H1 (cell line): ENCODE data around the gene IKZF3. TPM values are rescaled to one million over a fixed set of nuclear protein-coding genes. Genes with fewer than 3 reads are reported as not detected.

Source experiments
- CTCF ChIA-PET: fragments of 300-600 bp; sonication (Branson Sonifier 250); formaldehyde crosslinking; loops from one replicate; lab custom pipeline; 2021; ENCODE audit not compliant: partially characterized antibody; lab: Charles Lee
- POLR2A ChIA-PET: fragments of 300-600 bp; sonication (Branson Sonifier 250); formaldehyde crosslinking; loops from one replicate; lab custom pipeline; 2021; ENCODE audit warnings: inconsistent platforms; ENCODE audit not compliant: partially characterized antibody; lab: Charles Lee
- DNase-seq, 2 experiments: peaks; one replicate each; pipeline versions ENCODE4 v3.0.0 to v3.0.0-alpha.2; 2010 to 2022; ENCODE audit warnings: low spot score in 2 of 2, low read depth in 1 of 2, mixed read lengths in 1 of 2
- FAIRE-seq: peaks from 2 replicates; lab custom pipeline; 2011; peaks lifted over from hg19 to GRCh38; lab: Jason Lieb, UNC
- H2AFZ ChIP-seq: 2 replicates; pipeline ENCODE4 v1.8.1; 2012; ENCODE audit warnings: low read length, inconsistent platforms
- H2AK5ac ChIP-seq: 2 replicates; pipeline ENCODE4 v1.6.1; 2013; ENCODE audit warnings: low read depth, low read length
- H2BK120ac ChIP-seq: replicated peaks from 2 replicates; pipeline ENCODE3; 2013; ENCODE audit warnings: low read depth, low read length, inconsistent platforms
- H2BK12ac ChIP-seq: 2 replicates; pipeline ENCODE4 v1.6.1; 2013; ENCODE audit warnings: low read depth, low read length
- H2BK15ac ChIP-seq: 2 replicates; pipeline ENCODE4 v1.6.1; 2013; ENCODE audit warnings: low read length
- H2BK20ac ChIP-seq: 2 replicates; pipeline ENCODE4 v1.6.1; 2013; ENCODE audit warnings: low read length
- H2BK5ac ChIP-seq: 2 replicates; pipeline ENCODE4 v1.6.1; 2013; ENCODE audit warnings: low read depth, low read length
- H3K14ac ChIP-seq: 2 replicates; pipeline ENCODE4 v1.6.1; 2013; ENCODE audit warnings: inconsistent platforms; ENCODE audit not compliant: insufficient read length
- H3K18ac ChIP-seq: 2 replicates; pipeline ENCODE4 v1.6.1; 2013; ENCODE audit warnings: low read length; ENCODE audit errors: extremely low read depth
- H3K23ac ChIP-seq: 2 replicates; pipeline ENCODE4 v1.6.1; 2013; ENCODE audit warnings: inconsistent platforms; ENCODE audit not compliant: insufficient read length
- H3K23me2 ChIP-seq: 2 replicates; pipeline ENCODE4 v1.6.1; 2013; ENCODE audit warnings: low read depth, low read length
- H3K27ac ChIP-seq: 2 replicates; pipeline ENCODE4 v1.6.1; 2011; ENCODE audit warnings: low read depth, low read length, inconsistent platforms
- H3K27me3 ChIP-seq, 4 experiments: replicated peaks in 1 of 4; 1 replicate in 1 of 4; 2 replicates in 3 of 4; pipeline versions ENCODE4 v1.6.1 to v1.8.1; 2011 to 2013; ENCODE audit warnings: low read length in 3 of 4, mild to moderate bottlenecking in 3 of 4, inconsistent platforms in 2 of 4, mixed read lengths in 2 of 4, moderate library complexity in 1 of 4; ENCODE audit not compliant: control insufficient read depth in 3 of 4, insufficient read depth in 3 of 4; ENCODE audit errors: extremely low read depth in 1 of 4
- H3K36me3 ChIP-seq, 4 experiments: 2 replicates each; pipeline versions ENCODE4 v1.6.1 to v1.8.1; 2011 to 2013; ENCODE audit warnings: mild to moderate bottlenecking in 4 of 4, low read length in 3 of 4, moderate library complexity in 2 of 4, control low read depth in 1 of 4, inconsistent platforms in 1 of 4; ENCODE audit not compliant: insufficient read depth in 4 of 4, control insufficient read depth in 2 of 4
- H3K4ac ChIP-seq: replicated peaks from 2 replicates; pipeline ENCODE3; 2013; ENCODE audit warnings: low read length, low read depth, mixed read lengths, inconsistent platforms; ENCODE audit not compliant: insufficient read length
- H3K4me1 ChIP-seq, 4 experiments: replicated peaks in 1 of 4; 1 replicate in 1 of 4; 2 replicates in 3 of 4; pipeline versions ENCODE4 v1.6.1 to v1.8.1; 2011 to 2013; ENCODE audit warnings: low read length in 3 of 4, inconsistent platforms in 2 of 4, mixed read lengths in 1 of 4; ENCODE audit not compliant: insufficient read depth in 4 of 4, control insufficient read depth in 3 of 4
- H3K4me2 ChIP-seq, 2 experiments: 2 replicates each; pipeline versions ENCODE4 v1.6.1 to v1.8.1; 2011 to 2013; ENCODE audit warnings: low read depth in 2 of 2, low read length in 2 of 2, control low read depth in 1 of 2, inconsistent platforms in 1 of 2, mild to moderate bottlenecking in 1 of 2; ENCODE audit not compliant: insufficient read depth in 1 of 2
- H3K4me3 ChIP-seq, 4 experiments: fragments of 200-600, 300-600 bp in 1 of 4; sonication (generic), shearing (Covaris generic), sonication (Bioruptor Twin) in 1 of 4; 2 replicates each; pipeline versions ENCODE4 v1.5.1 to v1.8.1; 2011 to 2016; ENCODE audit warnings: low read length in 4 of 4, low read depth in 3 of 4, control low read depth in 2 of 4, inconsistent platforms in 2 of 4, mild to moderate bottlenecking in 2 of 4, mixed read lengths in 1 of 4, moderate library complexity in 1 of 4; ENCODE audit not compliant: insufficient read depth in 2 of 4; ENCODE audit errors: extremely low read depth in 1 of 4
- H3K56ac ChIP-seq: replicated peaks from 2 replicates; pipeline ENCODE3; 2013; ENCODE audit warnings: low read depth, mild to moderate bottlenecking, mixed read lengths, low read length, inconsistent platforms; ENCODE audit not compliant: insufficient read length
- H3K79me1 ChIP-seq: 2 replicates; pipeline ENCODE4 v1.6.1; 2013; ENCODE audit warnings: low read depth, low read length, control low read depth
- H3K79me2 ChIP-seq, 2 experiments: 2 replicates each; pipeline versions ENCODE4 v1.6.1 to v1.8.1; 2012 to 2013; ENCODE audit warnings: low read length in 2 of 2, mild to moderate bottlenecking in 2 of 2, inconsistent platforms in 1 of 2; ENCODE audit not compliant: insufficient read depth in 2 of 2, control insufficient read depth in 1 of 2
- H3K9ac ChIP-seq, 4 experiments: replicated peaks in 1 of 4; 1 replicate in 1 of 4; 2 replicates in 3 of 4; pipeline versions ENCODE4 v1.6.1 to v1.8.1; 2011 to 2013; ENCODE audit warnings: low read depth in 3 of 4, low read length in 3 of 4, control low read depth in 2 of 4, mild to moderate bottlenecking in 2 of 4, moderate library complexity in 2 of 4, inconsistent platforms in 1 of 4; ENCODE audit errors: extremely low read depth in 1 of 4
- H3K9me3 ChIP-seq, 2 experiments: 2 replicates each; pipeline versions ENCODE4 v1.6.1 to v1.8.1; 2012 to 2013; ENCODE audit warnings: mild to moderate bottlenecking in 2 of 2, moderate library complexity in 2 of 2, control low read depth in 1 of 2, inconsistent platforms in 1 of 2, low read depth in 1 of 2, low read length in 1 of 2, mixed read lengths in 1 of 2; ENCODE audit not compliant: insufficient read depth in 2 of 2
- H4K20me1 ChIP-seq, 2 experiments: replicated peaks in 1 of 2; 2 replicates each; pipeline versions ENCODE3 to v1.8.1; 2011 to 2013; ENCODE audit warnings: inconsistent platforms in 2 of 2, low read length in 2 of 2, mild to moderate bottlenecking in 1 of 2; ENCODE audit not compliant: insufficient read depth in 2 of 2, control insufficient read depth in 1 of 2
- H4K5ac ChIP-seq: 2 replicates; pipeline ENCODE4 v1.6.1; 2013; ENCODE audit warnings: low read length, low read depth, mixed read lengths, inconsistent platforms; ENCODE audit not compliant: insufficient read length
- H4K8ac ChIP-seq: 2 replicates; pipeline ENCODE4 v1.8.0; 2013; ENCODE audit warnings: mild to moderate bottlenecking, moderate library complexity, low read length, inconsistent platforms; ENCODE audit not compliant: insufficient read depth; ENCODE audit errors: extremely low read depth
- H4K91ac ChIP-seq: replicated peaks from 2 replicates; pipeline ENCODE3; 2013; ENCODE audit warnings: low read length, mixed read lengths, inconsistent platforms; ENCODE audit not compliant: insufficient read length
- CBX8 ChIP-seq: fragments of 300-800, 300-1000 bp; sonication (generic); IDR thresholded peaks from 2 replicates; pipeline ENCODE4 v1.7.1; 2016; ENCODE audit warnings: low read depth, low read length, borderline replicate concordance
- CREB1 ChIP-seq: IDR thresholded peaks from 2 replicates; pipeline ENCODE4 v1.6.1; 2012; ENCODE audit warnings: inconsistent platforms
- GABPA ChIP-seq: IDR thresholded peaks from 2 replicates; pipeline ENCODE4 v1.6.1; 2011; ENCODE audit warnings: mild to moderate bottlenecking, low read length, moderate library complexity, borderline replicate concordance; ENCODE audit not compliant: insufficient read depth
- KDM1A ChIP-seq: fragments of 200-600, 300-600 bp; sonication (generic); IDR thresholded peaks from 2 replicates; pipeline ENCODE4 v1.7.1; 2016; ENCODE audit warnings: mild to moderate bottlenecking, low read length, borderline replicate concordance
- NRF1 ChIP-seq: IDR thresholded peaks from 2 replicates; pipeline ENCODE4 v1.6.1; 2011; ENCODE audit warnings: mild to moderate bottlenecking, low read depth, low read length, improper control_type of control experiment
- PHF8 ChIP-seq: fragments of 200-600 bp; sonication (generic); conservative IDR thresholded peaks from 2 replicates; pipeline ENCODE4 v1.7.1; 2012; ENCODE audit warnings: low read depth, mild to moderate bottlenecking, inconsistent platforms, low read length, moderate library complexity
- SIX5 ChIP-seq: IDR thresholded peaks from 2 replicates; pipeline ENCODE4 v1.6.1; 2011; ENCODE audit warnings: mild to moderate bottlenecking, low read depth, low read length
- SUZ12 ChIP-seq: fragments of 200-600 bp; sonication (generic); IDR thresholded peaks from 2 replicates; pipeline ENCODE4 v1.6.1; 2012; ENCODE audit warnings: mild to moderate bottlenecking, inconsistent platforms, low read length, moderate library complexity, mixed read lengths
- TAF7 ChIP-seq: optimal IDR thresholded peaks from 2 replicates; pipeline ENCODE3; 2011; ENCODE audit warnings: low read depth, mild to moderate bottlenecking, inconsistent platforms, low read length, moderate library complexity, borderline replicate concordance
- TEAD4 ChIP-seq: IDR thresholded peaks from 2 replicates; pipeline ENCODE4 v1.6.1; 2012; ENCODE audit warnings: low read depth, low read length, inconsistent platforms, mixed read lengths
- YY1 ChIP-seq: IDR thresholded peaks from 2 replicates; pipeline ENCODE4 v1.6.1; 2011; ENCODE audit warnings: low read depth, mild to moderate bottlenecking, low read length
- WGBS, 2 experiments: shearing (Covaris generic) in 1 of 2; methylation state at CpG; one replicate each; pipeline versions ENCODE4 v1.1.6 to v1.1.7; 2013 to 2015; ENCODE audit warnings: low lambda C conversion rate in 2 of 2, mixed read lengths in 2 of 2, inconsistent platforms in 1 of 2, low coverage in 1 of 2, missing lambda C conversion rate in 1 of 2; ENCODE audit not compliant: insufficient replicate concordance in 2 of 2, insufficient coverage in 1 of 2, insufficient read length in 1 of 2; ENCODE audit errors: extremely low coverage in 1 of 2, missing lambda C conversion rate in 1 of 2; 5-methylcytosine and 5-hydroxymethylcytosine counted together
- polyA plus RNA-seq, 7 experiments: library from polyadenylated mRNA; depleted of rRNA in 3 of 7; stranded (reverse) in 5 of 7; unstranded in 2 of 7; fragments of >200 nt in 5 of 7; fragments of 200-250 nt in 2 of 7; gene quantifications; 1 replicate in 5 of 7; 2 replicates in 1 of 7; 4 replicates in 1 of 7; pipeline versions ENCODE4 v1.2.1 to v1.2.3, GENCODE V29; 2011 to 2013; ENCODE audit warnings: missing spikeins in 2 of 7, mixed read lengths in 2 of 7
- total RNA-seq: library from RNA; stranded (reverse); fragmentation: NEBNext Ultra II Directional; extraction: Animal tissue kit (Norgen Biotek cat#: 25700); gene quantifications from 2 replicates; pipeline ENCODE4 v1.2.1, GENCODE V29; 2021
- TF ChIP-seq, protein P1 (sequence below), 3 experiments: IDR thresholded peaks; 1 replicate in 2 of 3; 2 replicates in 1 of 3; pipeline versions ENCODE4 v1.5.1 to v1.6.1; 2011; ENCODE audit warnings: low read length in 3 of 3, mild to moderate bottlenecking in 3 of 3, inconsistent platforms in 2 of 3, low read depth in 1 of 3, moderate library complexity in 1 of 3; ENCODE audit not compliant: insufficient read depth in 1 of 3; ENCODE audit errors: control extremely low read depth in 1 of 3

The IKZF3 gene
- total and polyA plus RNA-seq, 2 of the 8 experiments (the other 6 are each of a cell fraction or from before 2014, with no cell fraction given): 0.23 to 0.56 TPM

DNA sequence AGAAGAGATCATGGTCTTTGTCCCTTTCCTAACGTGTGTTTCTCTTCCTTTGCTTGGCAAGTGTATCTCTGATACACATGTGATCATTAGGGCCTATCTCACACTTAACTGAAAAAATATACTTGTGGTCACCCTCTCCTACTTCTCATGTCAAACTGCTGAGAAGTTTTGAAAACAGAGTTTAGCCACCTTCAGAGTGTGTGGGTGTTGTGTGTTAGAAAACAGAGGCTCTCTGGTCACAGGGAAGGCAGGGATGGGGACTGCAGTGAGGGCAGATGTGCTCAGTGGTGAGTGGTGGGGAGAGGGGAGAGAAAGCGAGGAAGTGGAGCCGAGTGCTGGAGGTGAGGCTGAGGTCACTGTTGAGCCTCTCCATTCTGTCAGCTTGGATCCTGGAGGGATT lies 97.0 kb downstream of the IKZF3 start:
- no peak overlapping the region for H4K8ac ChIP-seq
- no peak overlapping the region for H4K91ac ChIP-seq
- CTCF ChIA-PET: interaction anchor here (0.9 to 1.4 kb wide), 2 partner anchors 45 to 144 kb away, joined by 3 read pairs; no protein-coding TSS in a partner anchor
- H3K27ac ChIP-seq: no peak overlapping the region
- no peak overlapping the region for H2BK20ac ChIP-seq
- no peaks in the 10 kb centered on the region for H3K27me3 ChIP-seq
- no peaks in the 10 kb centered on the region for H4K20me1 ChIP-seq
- no peak overlapping the region for H2AK5ac ChIP-seq
- H4K5ac ChIP-seq: no peak overlapping the region
- FAIRE-seq: no peak
- no peak overlapping the region for H2AFZ ChIP-seq
- H2BK15ac ChIP-seq: no peak overlapping the region
- 86% methylated on average over 3 of the region's 3 CpGs; no CpG with 5 or more reads in 1 of the 2 experiments for WGBS, 2 experiments
- no peak overlapping the region for H3K23ac ChIP-seq
- no peak overlapping the region for H3K4me3 ChIP-seq
- H2BK5ac ChIP-seq: no peak overlapping the region
- H3K56ac ChIP-seq: no peak overlapping the region
- H3K36me3 ChIP-seq: no peaks in the 10 kb centered on the region
- no peak overlapping the region for H3K4ac ChIP-seq
- H3K4me1 ChIP-seq: no peaks in the 10 kb centered on the region
- H3K23me2 ChIP-seq: no peaks in the 10 kb centered on the region
- no peak overlapping the region for H2BK12ac ChIP-seq
- H3K9ac ChIP-seq: no peak overlapping the region
- no peak overlapping the region for H3K18ac ChIP-seq
- no peak overlapping the region for H3K4me2 ChIP-seq
- no peak for DNase-seq
- no peaks in the 10 kb centered on the region for H3K79me2 ChIP-seq
- no peaks in the 10 kb centered on the region for H3K79me1 ChIP-seq
- no peaks in the 10 kb centered on the region for H3K9me3 ChIP-seq
- no peak overlapping the region for H3K14ac ChIP-seq
- POLR2A ChIA-PET: no interaction called here
- no peak overlapping the region for H2BK120ac ChIP-seq
- TF ChIP-seq, protein P1, sequence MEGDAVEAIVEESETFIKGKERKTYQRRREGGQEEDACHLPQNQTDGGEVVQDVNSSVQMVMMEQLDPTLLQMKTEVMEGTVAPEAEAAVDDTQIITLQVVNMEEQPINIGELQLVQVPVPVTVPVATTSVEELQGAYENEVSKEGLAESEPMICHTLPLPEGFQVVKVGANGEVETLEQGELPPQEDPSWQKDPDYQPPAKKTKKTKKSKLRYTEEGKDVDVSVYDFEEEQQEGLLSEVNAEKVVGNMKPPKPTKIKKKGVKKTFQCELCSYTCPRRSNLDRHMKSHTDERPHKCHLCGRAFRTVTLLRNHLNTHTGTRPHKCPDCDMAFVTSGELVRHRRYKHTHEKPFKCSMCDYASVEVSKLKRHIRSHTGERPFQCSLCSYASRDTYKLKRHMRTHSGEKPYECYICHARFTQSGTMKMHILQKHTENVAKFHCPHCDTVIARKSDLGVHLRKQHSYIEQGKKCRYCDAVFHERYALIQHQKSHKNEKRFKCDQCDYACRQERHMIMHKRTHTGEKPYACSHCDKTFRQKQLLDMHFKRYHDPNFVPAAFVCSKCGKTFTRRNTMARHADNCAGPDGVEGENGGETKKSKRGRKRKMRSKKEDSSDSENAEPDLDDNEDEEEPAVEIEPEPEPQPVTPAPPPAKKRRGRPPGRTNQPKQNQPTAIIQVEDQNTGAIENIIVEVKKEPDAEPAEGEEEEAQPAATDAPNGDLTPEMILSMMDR (IDR thresholded peaks at IDR 0.05; ENCODE audit: control extremely low read depth in 1 of 3, insufficient read depth in 1 of 3, low read depth in 1 of 3, low read length in 3 of 3): no peak
- no peak for TF ChIP-seq SIX5
- no peak for TF ChIP-seq GABPA
- no peak for TF ChIP-seq CBX8
- no peak for TF ChIP-seq PHF8
- no peak for TF ChIP-seq YY1
- TF ChIP-seq NRF1: no peak
- no peak for TF ChIP-seq TAF7
- TF ChIP-seq CREB1: no peak
- TF ChIP-seq KDM1A: no peak
- TF ChIP-seq TEAD4: no peak
- TF ChIP-seq SUZ12: no peak
